HCT116 (cell line): ENCODE data around the gene CAP1. TPM values are rescaled to one million over a fixed set of nuclear protein-coding genes. Genes with fewer than 3 reads are reported as not detected.

Source experiments
- ATAC-seq: fragments of 200-7000 bp; cut with Tn5 transposase; 2 replicates; pipeline ENCODE4 v1.9.1; 2020; ENCODE audit warnings: mild to moderate bottlenecking, moderate library complexity
- BruUV-seq: library from RNA; stranded (reverse); fragments of 400-500 nt; replicated peaks from 2 replicates; lab custom pipeline; 2021; lab: Mats Ljungman, UMichigan
- CTCF ChIA-PET: fragments of 300-600 bp; sonication (Branson Sonifier 250); formaldehyde crosslinking; loops from one replicate; lab custom pipeline; 2021; ENCODE audit warnings: antibody characterized with exemption; lab: Charles Lee
- POLR2A ChIA-PET: fragments of 300-600, 350-600 bp; sonication (Branson Sonifier 250); formaldehyde crosslinking; loops from one replicate; lab custom pipeline; 2021; ENCODE audit warnings: antibody characterized with exemption; lab: Charles Lee
- RAD21 ChIA-PET, 2 experiments: fragments of 300-600 bp; sonication (Branson Sonifier 250); formaldehyde crosslinking; loops; one replicate each; lab custom pipeline; 2023; ENCODE audit warnings: low total read pairs in 2 of 2; ENCODE audit not compliant: uncharacterized antibody in 2 of 2, unreplicated experiment in 2 of 2, low non-redundant PET in 1 of 2; lab: Charles Lee
- DNase-seq: peaks from one replicate; pipeline ENCODE4 v3.0.0-alpha.2; 2010; ENCODE audit warnings: low read depth, low spot score
- H2AFZ ChIP-seq: fragments of 200-600 bp; shearing (Covaris generic), sonication (generic); 2 replicates; pipeline ENCODE4 v1.6.1; 2017; ENCODE audit warnings: low read depth, mixed run types, mixed read lengths, antibody characterized with exemption, low read length; ENCODE audit not compliant: poor library complexity, severe bottlenecking
- H3K27ac ChIP-seq: 2 replicates; pipeline ENCODE4 v1.5.1; 2012; ENCODE audit warnings: low read depth, low read length
- H3K27me3 ChIP-seq: fragments of 200-600 bp; sonication (generic); 2 replicates; pipeline ENCODE4 v1.6.1; 2016; ENCODE audit warnings: mixed run types, low read length, mixed read lengths; ENCODE audit not compliant: insufficient read depth
- H3K36me3 ChIP-seq, 2 experiments: fragments of 200-500 bp in 1 of 2; fragments of 200-600 bp in 1 of 2; sonication (Bioruptor generic) in 1 of 2; sonication (generic) in 1 of 2; 2 replicates each; pipeline versions ENCODE4 v1.5.1 to v1.6.1; 2014 to 2016; ENCODE audit warnings: low read length in 2 of 2, inconsistent platforms in 1 of 2, mixed read lengths in 1 of 2, mixed run types in 1 of 2; ENCODE audit not compliant: insufficient read depth in 2 of 2, control insufficient read depth in 1 of 2
- H3K4me1 ChIP-seq, 2 experiments: fragments of 200-600 bp in 1 of 2; sonication (generic) in 1 of 2; 2 replicates each; pipeline versions ENCODE4 v1.5.1 to v1.6.1; 2012 to 2017; ENCODE audit warnings: low read length in 2 of 2, inconsistent platforms in 1 of 2, mild to moderate bottlenecking in 1 of 2, mixed read lengths in 1 of 2, mixed run types in 1 of 2, moderate library complexity in 1 of 2; ENCODE audit not compliant: insufficient read depth in 2 of 2, control insufficient read depth in 1 of 2
- H3K4me2 ChIP-seq: fragments of 200-600 bp; sonication (generic); 2 replicates; pipeline ENCODE4 v1.6.1; 2017; ENCODE audit warnings: mixed run types, low read length, mixed read lengths
- H3K4me3 ChIP-seq, 2 experiments: fragments of 200-600 bp in 1 of 2; sonication (generic) in 1 of 2; replicated peaks in 1 of 2; 2 replicates each; pipeline ENCODE4 v1.5.1; 2011 to 2016; ENCODE audit warnings: low read length in 2 of 2, control low read depth in 1 of 2, low read depth in 1 of 2, mild to moderate bottlenecking in 1 of 2, mixed read lengths in 1 of 2, mixed run types in 1 of 2
- H3K79me2 ChIP-seq: fragments of 200-600 bp; sonication (generic); 2 replicates; pipeline ENCODE4 v1.6.1; 2017; ENCODE audit warnings: mild to moderate bottlenecking, mixed run types, low read length, moderate library complexity, mixed read lengths; ENCODE audit not compliant: insufficient read depth
- H3K9ac ChIP-seq: fragments of 200-600 bp; sonication (generic); 2 replicates; pipeline ENCODE4 v1.6.1; 2016; ENCODE audit warnings: low read length, mixed read lengths
- H3K9me2 ChIP-seq: fragments of 200-600 bp; sonication (generic), shearing (Covaris generic); 2 replicates; pipeline ENCODE4 v1.6.1; 2017; ENCODE audit warnings: mixed run types, mild to moderate bottlenecking, moderate library complexity; ENCODE audit not compliant: insufficient read depth
- H3K9me3 ChIP-seq, 2 experiments: fragments of 200-500 bp in 1 of 2; fragments of 200-600 bp in 1 of 2; sonication (Bioruptor generic) in 1 of 2; sonication (generic) in 1 of 2; 2 replicates each; pipeline ENCODE4 v1.6.1; 2014 to 2017; ENCODE audit warnings: low read length in 2 of 2, mixed read lengths in 2 of 2, inconsistent platforms in 1 of 2, low read depth in 1 of 2, mild to moderate bottlenecking in 1 of 2, mixed run types in 1 of 2, moderate library complexity in 1 of 2; ENCODE audit not compliant: control insufficient read depth in 1 of 2, insufficient read depth in 1 of 2
- H4K20me1 ChIP-seq: fragments of 200-600 bp; sonication (generic), shearing (Covaris generic); 2 replicates; pipeline ENCODE4 v1.6.1; 2017; ENCODE audit warnings: mixed run types, mild to moderate bottlenecking, moderate library complexity; ENCODE audit not compliant: insufficient read depth
- ATF3 ChIP-seq: IDR thresholded peaks from 2 replicates; pipeline ENCODE4 v1.6.1; 2012
- CBX3 ChIP-seq: IDR thresholded peaks from 2 replicates; pipeline ENCODE4 v1.6.1; 2012; ENCODE audit warnings: low read depth
- CEBPB ChIP-seq: IDR thresholded peaks from 2 replicates; pipeline ENCODE4 v1.6.1; 2012; ENCODE audit warnings: low read depth
- EGR1 ChIP-seq: IDR thresholded peaks from 2 replicates; pipeline ENCODE4 v1.6.1; 2012; ENCODE audit warnings: low read depth
- EZH2 ChIP-seq: fragments of 200-600 bp; sonication (generic); IDR thresholded peaks from 2 replicates; pipeline ENCODE4 v1.6.1; 2017; ENCODE audit warnings: antibody characterized with exemption, mixed run types
- JUND ChIP-seq: IDR thresholded peaks from 2 replicates; pipeline ENCODE4 v1.6.1; 2012
- MAX ChIP-seq: IDR thresholded peaks from 2 replicates; pipeline ENCODE4 v1.6.1; 2012
- POLR2A ChIP-seq: IDR thresholded peaks from 2 replicates; pipeline ENCODE4 v1.7.0; 2011; ENCODE audit warnings: borderline replicate concordance; ENCODE audit not compliant: insufficient read depth, insufficient read length; ENCODE audit errors: extremely low read depth
- POLR2AphosphoS5 ChIP-seq: IDR thresholded peaks from 2 replicates; pipeline ENCODE4 v1.6.1; 2011; ENCODE audit warnings: mild to moderate bottlenecking, low read depth, low read length, moderate library complexity
- RAD21 ChIP-seq: IDR thresholded peaks from 2 replicates; pipeline ENCODE4 v1.6.1; 2012; ENCODE audit warnings: low read depth, mild to moderate bottlenecking
- SP1 ChIP-seq: IDR thresholded peaks from 2 replicates; pipeline ENCODE4 v1.6.1; 2012; ENCODE audit warnings: low read depth
- ZFX ChIP-seq: fragments of 450-650 bp; IDR thresholded peaks from 2 replicates; pipeline ENCODE4 v1.6.1; 2017
- ZNF274 ChIP-seq: fragments of 200-500 bp; sonication (Bioruptor generic); IDR thresholded peaks from 2 replicates; pipeline ENCODE4 v1.6.1; 2014; ENCODE audit warnings: mild to moderate bottlenecking, low read depth, low read length, inconsistent platforms
- intact Hi-C: fragments of 100-400 bp; cut with micrococcal nuclease; formaldehyde crosslinking; loops from 2 replicates; pipeline ENCODE4 v1.10.0; 2022
- total RNA-seq: library from RNA; stranded (reverse); gene quantifications from one replicate; pipeline ENCODE4 v1.2.1, GENCODE V29; 2021; ENCODE audit not compliant: unreplicated experiment
- TF ChIP-seq, protein P1 (sequence below), 3 experiments: fragments of 200-600 bp in 1 of 3; sonication (generic) in 1 of 3; IDR thresholded peaks in 2 of 3; conservative IDR thresholded peaks in 1 of 3; 2 replicates each; pipeline ENCODE4 v1.5.1; 2012 to 2017; ENCODE audit warnings: low read depth in 2 of 3, low read length in 2 of 3, antibody characterized with exemption in 1 of 3, borderline replicate concordance in 1 of 3, control low read depth in 1 of 3, mild to moderate bottlenecking in 1 of 3, mixed read lengths in 1 of 3, mixed run types in 1 of 3, moderate library complexity in 1 of 3; ENCODE audit not compliant: insufficient read depth in 1 of 3

The CAP1 gene
- total RNA-seq, 1 experiment from 2014 or later = 274 TPM

DNA sequence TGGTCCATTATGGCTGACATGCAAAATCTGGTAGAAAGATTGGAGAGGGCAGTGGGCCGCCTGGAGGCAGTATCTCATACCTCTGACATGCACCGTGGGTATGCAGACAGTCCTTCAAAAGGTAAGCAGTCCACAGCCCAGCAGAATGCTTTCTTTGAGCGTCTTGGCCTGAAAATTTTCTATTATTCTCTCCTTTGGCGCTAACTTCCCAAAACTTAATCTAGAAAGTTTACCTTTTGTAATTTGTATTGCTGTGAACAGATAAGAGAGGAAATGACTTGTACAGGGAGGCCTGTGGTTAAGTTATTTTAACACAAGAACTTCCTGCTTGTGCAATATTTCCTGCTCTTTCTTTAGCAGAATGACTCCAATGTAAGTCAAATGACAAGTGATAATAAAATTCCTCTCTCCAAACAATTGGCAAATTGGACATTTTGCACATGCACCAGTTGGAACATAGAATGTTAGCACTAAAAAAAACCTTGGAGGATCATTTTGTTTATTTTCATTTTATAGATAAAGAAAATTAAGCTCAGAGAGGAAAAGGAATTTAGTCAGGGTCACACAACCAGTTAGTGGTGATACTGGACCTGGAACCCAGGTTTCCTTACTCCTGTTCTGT is 18.9 kb downstream of the CAP1 start:
- BruUV-seq = no TSS peak
- no peaks in the 10 kb centered on the region for H3K9me2 ChIP-seq
- ATAC-seq = no peak
- H3K79me2 ChIP-seq = peaks cover 59% of the 10 kb centered on the region
- CTCF ChIA-PET = interaction anchor here (0.9 to 1.4 kb wide), 2 partner anchors 17 to 279 kb away, joined by 3 read pairs; no protein-coding TSS in a partner anchor
- no peaks in the 10 kb centered on the region for H3K4me1 ChIP-seq
- TF ChIP-seq CEBPB = peak; percentile 32; the same call in 1 of the 2 replicates
- no peak for TF ChIP-seq POLR2AphosphoS5
- H3K36me3 ChIP-seq = peaks cover 35 to 39% of the 10 kb centered on the region in 2 experiments
- H3K4me3 ChIP-seq = no peak overlapping the region
- H2AFZ ChIP-seq = no peak overlapping the region
- H3K9ac ChIP-seq = no peak overlapping the region
- POLR2A ChIA-PET = no interaction called here
- DNase-seq = no peak
- H3K4me2 ChIP-seq = no peak overlapping the region
- H4K20me1 ChIP-seq = 0 out of 2 replicates have a peak, but pooled peaks cover 9% of the 10 kb centered on the region
- H3K27ac ChIP-seq = no peak overlapping the region
- intact Hi-C loops = no loop called here
- H3K27me3 ChIP-seq = no peaks in the 10 kb centered on the region
- H3K9me3 ChIP-seq = no peaks in the 10 kb centered on the region
- RAD21 ChIA-PET = no interaction called here

DNA sequence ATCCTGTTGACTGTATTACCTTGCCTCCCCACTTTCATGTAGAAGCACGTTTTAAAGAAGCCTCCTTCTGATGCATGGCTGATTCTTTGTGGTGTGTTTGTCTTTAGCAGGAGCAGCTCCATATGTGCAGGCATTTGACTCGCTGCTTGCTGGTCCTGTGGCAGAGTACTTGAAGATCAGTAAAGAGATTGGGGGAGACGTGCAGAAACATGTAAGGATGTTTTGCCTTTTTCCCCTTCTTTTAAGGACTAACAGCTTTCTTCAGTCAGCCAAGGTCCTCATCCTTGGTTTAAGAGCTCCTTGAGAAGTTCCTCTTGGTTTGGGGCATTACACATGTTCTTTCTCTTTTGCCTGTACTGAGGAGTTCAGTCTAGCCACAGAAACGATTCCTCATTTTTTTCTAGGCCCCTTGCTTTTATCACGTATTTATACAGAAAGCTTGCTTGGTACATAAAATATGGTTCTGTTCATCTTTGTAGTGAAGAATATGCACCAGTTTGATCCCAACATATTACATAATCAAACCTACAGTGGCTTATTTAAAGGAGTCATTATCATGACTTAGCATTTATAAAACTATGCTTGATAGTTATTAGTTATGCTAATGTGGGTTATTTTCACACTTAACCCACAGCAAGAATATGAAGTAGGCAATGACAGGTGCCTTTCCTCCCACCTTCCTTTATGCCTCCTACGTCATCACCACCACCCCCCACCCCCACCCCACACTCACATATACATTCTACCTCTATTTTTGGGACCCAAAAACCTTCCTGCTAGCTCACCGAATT is 19.6 kb downstream of the CAP1 start:
- Histone ChIP-seq H3K9ac (no peak overlapping the region), H3K4me1 (no peaks in the 10 kb centered on the region), H3K9me2 (no peaks in the 10 kb centered on the region), H2AFZ (no peak overlapping the region), H4K20me1 (0 out of 2 replicates have a peak, but pooled peaks cover 9% of the 10 kb centered on the region), H3K36me3 (peaks cover 41 to 46% of the 10 kb centered on the region in 2 experiments)
- ATAC-seq = no peak
- TF ChIP-seq POLR2AphosphoS5 (no peak), ZFX (no peak), CBX3 (no peak), RAD21 (no peak), ZNF274 (no peak), SP1 (no peak), MAX (no peak), POLR2A (no peak), ATF3 (no peak), EGR1 (no peak), JUND (no peak), EZH2 (no peak)
- TF ChIP-seq, protein P1, sequence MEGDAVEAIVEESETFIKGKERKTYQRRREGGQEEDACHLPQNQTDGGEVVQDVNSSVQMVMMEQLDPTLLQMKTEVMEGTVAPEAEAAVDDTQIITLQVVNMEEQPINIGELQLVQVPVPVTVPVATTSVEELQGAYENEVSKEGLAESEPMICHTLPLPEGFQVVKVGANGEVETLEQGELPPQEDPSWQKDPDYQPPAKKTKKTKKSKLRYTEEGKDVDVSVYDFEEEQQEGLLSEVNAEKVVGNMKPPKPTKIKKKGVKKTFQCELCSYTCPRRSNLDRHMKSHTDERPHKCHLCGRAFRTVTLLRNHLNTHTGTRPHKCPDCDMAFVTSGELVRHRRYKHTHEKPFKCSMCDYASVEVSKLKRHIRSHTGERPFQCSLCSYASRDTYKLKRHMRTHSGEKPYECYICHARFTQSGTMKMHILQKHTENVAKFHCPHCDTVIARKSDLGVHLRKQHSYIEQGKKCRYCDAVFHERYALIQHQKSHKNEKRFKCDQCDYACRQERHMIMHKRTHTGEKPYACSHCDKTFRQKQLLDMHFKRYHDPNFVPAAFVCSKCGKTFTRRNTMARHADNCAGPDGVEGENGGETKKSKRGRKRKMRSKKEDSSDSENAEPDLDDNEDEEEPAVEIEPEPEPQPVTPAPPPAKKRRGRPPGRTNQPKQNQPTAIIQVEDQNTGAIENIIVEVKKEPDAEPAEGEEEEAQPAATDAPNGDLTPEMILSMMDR (IDR thresholded peaks at IDR 0.05 in 2 of 3, conservative IDR thresholded peaks at IDR 0.05 in 1 of 3; ENCODE audit: borderline replicate concordance in 1 of 3, insufficient read depth in 1 of 3, low read depth in 2 of 3, low read length in 2 of 3) = no peak
- TF ChIP-seq, all 23 proteins: peak for 0
- no peak for DNase-seq
- no peaks in the 10 kb centered on the region for H3K27me3 ChIP-seq
- H3K9me3 ChIP-seq = no peaks in the 10 kb centered on the region
- H3K79me2 ChIP-seq = peaks cover 52% of the 10 kb centered on the region
- H3K27ac ChIP-seq = no peak overlapping the region
- RAD21 ChIA-PET = no interaction called here
- H3K4me2 ChIP-seq = no peak overlapping the region
- POLR2A ChIA-PET = no interaction called here
- CTCF ChIA-PET = interaction anchor here (0.9 to 1.4 kb wide), 3 partner anchors 17 to 278 kb away, joined by 3 read pairs; no protein-coding TSS in a partner anchor
- H3K4me3 ChIP-seq = no peak overlapping the region
- intact Hi-C loops = no loop called here
- no TSS peak for BruUV-seq
